NCI-H1417 (cell line): ENCODE data around the gene DCLRE1B.
A peak's percentile ranks its signal among the peaks of the same experiment; 100 is the strongest.

ENCODE experiments used
- DNase-seq, 3 experiments: peaks; one replicate each; lab custom pipeline; 2025; lab: John Stamatoyannopoulos, UW

Gene DCLRE1B

DNA sequence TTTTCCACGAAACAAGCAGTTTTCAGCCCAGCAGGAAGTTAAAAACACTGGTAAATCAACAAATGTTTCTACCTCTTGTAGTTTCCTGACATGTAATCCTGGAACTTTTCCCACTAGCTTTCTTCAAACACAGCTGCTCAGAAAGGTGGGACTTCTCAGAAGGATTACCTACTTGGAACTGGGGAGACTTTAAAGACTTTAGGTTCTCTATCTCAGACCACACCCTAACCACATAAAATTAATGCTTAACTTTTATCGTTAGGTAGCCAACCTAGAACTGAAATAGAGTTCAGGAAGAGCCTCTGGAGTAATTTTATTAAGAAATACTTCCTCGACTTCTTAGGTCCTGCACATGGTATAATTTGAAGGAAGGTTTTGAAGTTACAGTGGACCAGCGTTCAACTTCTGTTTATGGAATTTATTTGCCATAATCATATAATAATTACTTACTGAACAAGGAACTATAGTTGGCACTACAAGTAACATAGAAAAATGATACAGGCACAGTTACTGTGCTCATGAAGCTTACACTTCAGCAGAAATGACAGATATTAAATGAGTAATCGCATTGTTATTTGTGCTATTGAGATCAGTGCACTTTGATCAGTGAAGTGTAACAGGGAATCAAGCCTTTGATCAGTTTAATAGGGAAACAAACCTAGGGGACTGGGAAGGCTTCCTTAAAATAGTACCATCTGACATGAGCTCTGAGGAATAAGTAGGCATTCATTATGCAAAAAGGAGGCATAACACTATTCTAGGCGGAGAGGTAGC lies 17.5 kb upstream of the DCLRE1B start, which contains the start of gene BCL2L15:
Gene BCL2L15, minus strand, starts transcription at position 180 of the 774 bp plus-strand sequence. CDS start 206 bp downstream, outside the sequence.
- DNase-seq, result no peak

GRCh38 chr1:113890816-113891215 lies 14.3 kb upstream of the DCLRE1B start:
- no peak for DNase-seq

- no peak for DNase-seq
Measured at GRCh38 chr1:113891631-113892220, 13.4 kb upstream of the DCLRE1B start.

GRCh38 chr1:113893267-113893666 lies 11.9 kb upstream of the DCLRE1B start:
- no peak for DNase-seq

DNA sequence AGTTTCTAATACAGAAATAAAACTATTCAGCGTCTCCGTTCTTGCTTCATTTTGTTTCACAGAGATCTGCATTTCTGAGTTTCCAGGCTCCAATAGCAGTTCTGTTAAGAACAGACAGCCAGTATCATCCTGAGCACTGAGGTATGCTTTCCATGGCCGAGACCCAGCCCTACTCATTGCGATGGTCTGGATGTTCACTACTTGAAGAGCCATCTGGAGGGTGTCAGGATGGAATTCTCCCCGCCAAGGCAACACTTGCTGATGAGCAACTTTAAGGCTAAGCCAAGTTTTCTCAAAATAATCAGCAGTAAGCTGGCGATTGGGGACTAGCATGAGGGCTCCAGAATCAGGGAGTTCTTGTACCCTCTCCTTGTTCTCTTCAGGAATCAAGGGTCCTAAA lies 10.0 kb upstream of the DCLRE1B start:
- no peak for DNase-seq

GRCh38 chr1:113895961-113896360 lies 9.2 kb upstream of the DCLRE1B start:
- no peak for DNase-seq

- no peak for DNase-seq
Measured at GRCh38 chr1:113898241-113898814, 6.8 kb upstream of the DCLRE1B start.

GRCh38 chr1:113899111-113899510 lies 6.0 kb upstream of the DCLRE1B start:
- no peak for DNase-seq

DNA sequence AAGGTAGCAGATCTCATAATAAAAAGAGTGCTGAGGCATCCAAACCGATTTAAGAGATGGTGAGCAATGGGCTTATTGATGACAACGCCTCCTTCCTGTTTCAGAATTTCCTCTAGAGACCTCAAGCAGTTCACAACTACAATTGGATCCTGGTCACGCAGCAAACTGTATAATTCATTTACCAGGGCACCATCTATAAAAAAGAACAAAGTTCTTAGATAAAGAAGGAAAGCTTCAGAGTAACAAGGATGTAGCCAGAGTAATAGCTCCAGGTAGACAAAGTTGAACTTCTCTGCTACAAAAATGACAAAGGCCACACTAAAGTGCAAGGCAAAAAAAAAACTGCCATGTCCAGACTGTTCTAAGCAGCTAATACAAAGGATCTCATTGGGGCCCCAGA lies 3.9 kb upstream of the DCLRE1B start:
- DNase-seq, result no peak

DNA sequence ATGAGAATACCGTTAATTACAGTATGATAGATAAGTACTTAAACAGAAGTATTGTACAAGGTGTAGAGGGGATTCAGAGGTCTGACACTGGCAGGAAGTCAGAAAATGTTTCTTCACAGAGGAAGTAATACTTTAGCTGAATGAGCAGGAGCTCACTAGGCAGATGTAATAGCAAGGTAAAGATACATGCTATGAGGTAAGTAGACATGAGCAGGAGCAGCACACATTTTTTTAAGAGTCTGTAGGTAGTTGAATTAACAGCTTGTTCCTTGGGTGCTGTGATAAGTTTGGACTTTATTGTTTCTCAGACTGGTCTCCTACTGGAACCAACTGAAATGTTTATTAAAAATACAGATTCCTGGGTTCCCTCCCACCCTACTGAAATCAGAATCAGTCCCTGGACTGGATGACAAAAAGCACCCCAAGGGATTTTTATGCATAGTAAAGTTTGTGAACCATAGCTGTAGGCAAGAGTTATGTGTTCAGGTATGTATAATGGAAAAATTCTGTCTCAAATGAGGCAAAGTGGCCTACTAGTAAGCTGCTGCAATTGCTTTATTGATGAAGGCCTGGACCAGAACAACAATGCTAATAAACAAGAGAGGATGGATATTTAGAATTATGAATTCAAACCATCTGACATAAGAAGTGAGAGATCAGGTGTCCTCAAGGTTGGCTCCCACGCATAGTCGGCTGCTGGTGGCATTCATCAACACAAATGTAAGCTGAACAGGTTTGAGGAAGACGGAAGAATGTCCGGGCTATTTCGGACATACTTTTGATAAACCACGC lies 1.4 kb upstream of the DCLRE1B start:
- peak in 1 of 3 experiments; percentile 37 for DNase-seq

DNA sequence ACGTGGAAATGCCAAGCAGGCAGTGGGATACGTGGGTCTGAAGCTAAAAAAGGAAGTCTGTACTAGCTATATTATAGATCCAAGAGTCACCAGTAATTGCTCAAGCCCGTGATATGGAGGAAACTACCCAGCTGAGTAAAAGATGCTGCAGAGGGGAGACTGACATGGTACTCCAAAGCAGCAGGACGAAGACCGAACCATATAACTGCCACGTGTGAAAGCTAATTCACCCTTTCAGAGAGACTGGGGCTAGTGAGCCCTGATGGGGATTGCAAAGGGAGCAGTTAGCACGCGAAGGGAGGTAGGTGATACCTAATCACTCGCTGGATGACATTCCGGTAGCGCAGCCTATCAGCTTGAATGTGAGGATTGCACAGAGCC lies 843 bp upstream of the DCLRE1B start:
- DNase-seq, result peak in 2 of 3 experiments; percentile 76 to 92

DNA sequence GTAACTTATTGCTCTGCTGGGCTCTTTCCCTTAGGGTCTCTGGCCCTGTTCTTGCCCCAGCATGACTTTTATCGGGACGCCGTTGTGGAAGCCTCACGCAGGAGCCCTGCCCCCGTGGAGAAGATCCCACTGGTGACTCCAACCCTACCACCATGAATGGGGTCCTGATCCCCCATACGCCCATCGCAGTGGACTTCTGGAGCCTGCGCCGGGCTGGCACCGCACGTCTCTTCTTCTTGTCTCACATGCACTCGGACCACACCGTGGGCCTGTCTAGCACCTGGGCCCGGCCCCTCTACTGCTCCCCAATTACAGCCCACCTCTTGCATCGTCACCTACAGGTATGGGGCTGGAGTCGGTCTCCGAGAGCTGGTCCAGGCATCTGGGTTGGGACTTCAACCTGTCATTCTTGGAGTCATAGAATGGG lies 322 bp downstream of the DCLRE1B start:
- DNase-seq, result peak in 2 of 3 experiments; percentile 25 to 73

DNA sequence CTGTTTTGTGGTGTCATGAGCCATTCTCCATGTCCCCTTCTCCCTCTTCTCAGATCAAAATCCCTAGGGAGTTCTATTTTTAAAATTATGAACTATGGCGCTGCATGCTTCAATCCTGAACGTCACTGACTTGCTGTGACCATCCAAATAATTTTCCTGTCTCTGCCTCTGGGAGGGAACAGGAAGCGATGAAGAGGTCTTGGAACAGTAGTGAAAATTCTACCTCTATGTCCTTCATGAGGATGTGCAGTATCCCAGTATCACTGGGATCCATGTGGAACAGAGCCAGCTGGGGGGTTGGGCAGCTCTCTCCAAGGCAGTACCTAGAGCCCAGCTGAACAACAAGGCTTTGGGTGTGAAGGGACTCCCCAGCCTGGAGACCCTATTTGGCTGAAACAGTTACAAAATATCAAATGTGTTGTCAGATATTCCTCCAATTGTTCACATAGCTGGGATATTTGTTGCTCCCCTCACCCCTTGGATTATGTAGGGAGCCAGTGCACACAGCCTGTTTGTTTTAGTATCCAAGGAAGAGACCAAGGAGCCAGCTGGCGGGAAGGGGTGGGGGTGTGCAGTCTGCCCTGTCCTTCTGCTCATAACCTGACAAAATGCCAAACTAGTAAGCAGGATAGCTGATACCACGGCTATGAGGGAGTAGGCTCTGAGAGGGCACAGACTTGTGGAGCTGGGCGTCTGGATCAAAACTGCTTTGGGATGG lies 7.6 kb downstream of the DCLRE1B start:
- DNase-seq, result no peak

DNA sequence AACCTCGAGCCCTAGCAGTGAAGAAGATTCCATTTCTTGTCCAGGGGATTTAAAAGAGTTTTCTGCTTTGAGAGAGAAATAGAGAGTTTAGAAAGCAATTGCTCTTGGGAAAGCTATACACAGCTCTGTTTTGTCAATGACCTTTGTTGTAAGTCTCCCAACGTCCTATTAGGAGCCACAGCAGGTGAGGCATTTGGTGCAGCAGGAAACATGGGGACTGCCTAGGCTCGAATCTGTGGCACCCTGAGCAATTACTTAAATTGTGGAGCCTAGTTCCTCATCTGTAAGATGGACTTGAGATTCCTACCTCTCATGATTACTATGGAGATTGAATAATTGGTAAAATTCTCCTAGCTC lies 8.2 kb downstream of the DCLRE1B start:
- no peak for DNase-seq

GRCh38 chr1:113913887-113914664 lies 8.9 kb downstream of the DCLRE1B start:
- DNase-seq, result no peak

- no peak for DNase-seq
Measured at GRCh38 chr1:113916974-113917373, 11.8 kb downstream of the DCLRE1B start.

GRCh38 chr1:113917400-113918082 lies 12.4 kb downstream of the DCLRE1B start:
- DNase-seq, result no peak

DNA sequence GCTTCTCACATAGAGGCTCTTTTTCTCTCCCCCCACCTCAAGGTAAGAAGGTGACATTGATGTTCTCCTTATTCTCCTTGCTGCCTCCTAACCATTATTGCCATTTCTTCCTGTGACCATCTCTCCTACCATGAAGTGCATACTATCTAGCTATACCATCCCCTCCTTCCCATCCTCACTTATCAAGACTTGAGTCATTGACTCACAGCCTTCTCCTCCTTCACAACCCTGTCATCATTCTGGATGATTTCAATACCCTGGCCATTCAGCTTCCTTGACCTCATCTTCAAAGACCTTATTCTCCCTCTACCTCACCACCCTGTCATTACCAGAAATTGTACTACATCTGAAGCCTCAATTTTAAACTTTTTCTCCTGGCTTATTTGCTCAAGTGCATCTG lies 13.1 kb downstream of the DCLRE1B start:
- no peak for DNase-seq

GRCh38 chr1:113922957-113923356 lies 17.8 kb downstream of the DCLRE1B start:
- DNase-seq, result no peak

- DNase-seq, result no peak
Measured at GRCh38 chr1:113924473-113924872, 19.3 kb downstream of the DCLRE1B start.
